NCI-H146 (cell line): ENCODE results near the gene GPD2.

Source experiments
- DNase-seq: peaks from one replicate; lab custom pipeline; 2025; lab: John Stamatoyannopoulos, UW

GPD2 gene

GRCh38 chr2:156436497-156437085 lies 412 bp downstream of the GPD2 start:
- no peak for DNase-seq

- DNase-seq = no peak
Measured at GRCh38 chr2:156437272-156437930, 1.2 kb downstream of the GPD2 start.

DNA sequence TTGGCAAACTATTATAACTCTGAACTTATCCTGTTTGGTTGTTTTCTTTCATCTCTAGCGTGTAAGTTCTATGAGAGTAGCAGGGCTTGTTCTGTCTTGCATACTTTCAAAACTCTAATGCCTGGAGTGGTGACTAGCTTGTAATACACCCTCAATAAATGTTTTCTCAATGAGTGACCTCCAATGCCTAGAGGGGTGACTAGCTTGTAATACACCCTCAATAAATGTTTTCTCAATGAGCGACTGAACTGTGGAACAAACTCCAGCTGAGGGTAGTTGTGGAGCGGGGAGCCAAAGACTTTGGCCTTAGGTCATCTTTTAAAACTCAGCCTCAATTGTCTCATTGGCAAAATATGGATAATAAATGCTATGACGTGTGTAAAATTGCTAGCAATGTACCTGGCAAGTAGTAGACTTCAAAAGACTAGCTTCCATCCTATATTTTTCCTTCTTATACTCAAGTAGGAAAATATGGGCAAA lies 1.8 kb downstream of the GPD2 start:
- no peak for DNase-seq

- no peak for DNase-seq
Measured at GRCh38 chr2:156443089-156443488, 6.9 kb downstream of the GPD2 start.

DNA sequence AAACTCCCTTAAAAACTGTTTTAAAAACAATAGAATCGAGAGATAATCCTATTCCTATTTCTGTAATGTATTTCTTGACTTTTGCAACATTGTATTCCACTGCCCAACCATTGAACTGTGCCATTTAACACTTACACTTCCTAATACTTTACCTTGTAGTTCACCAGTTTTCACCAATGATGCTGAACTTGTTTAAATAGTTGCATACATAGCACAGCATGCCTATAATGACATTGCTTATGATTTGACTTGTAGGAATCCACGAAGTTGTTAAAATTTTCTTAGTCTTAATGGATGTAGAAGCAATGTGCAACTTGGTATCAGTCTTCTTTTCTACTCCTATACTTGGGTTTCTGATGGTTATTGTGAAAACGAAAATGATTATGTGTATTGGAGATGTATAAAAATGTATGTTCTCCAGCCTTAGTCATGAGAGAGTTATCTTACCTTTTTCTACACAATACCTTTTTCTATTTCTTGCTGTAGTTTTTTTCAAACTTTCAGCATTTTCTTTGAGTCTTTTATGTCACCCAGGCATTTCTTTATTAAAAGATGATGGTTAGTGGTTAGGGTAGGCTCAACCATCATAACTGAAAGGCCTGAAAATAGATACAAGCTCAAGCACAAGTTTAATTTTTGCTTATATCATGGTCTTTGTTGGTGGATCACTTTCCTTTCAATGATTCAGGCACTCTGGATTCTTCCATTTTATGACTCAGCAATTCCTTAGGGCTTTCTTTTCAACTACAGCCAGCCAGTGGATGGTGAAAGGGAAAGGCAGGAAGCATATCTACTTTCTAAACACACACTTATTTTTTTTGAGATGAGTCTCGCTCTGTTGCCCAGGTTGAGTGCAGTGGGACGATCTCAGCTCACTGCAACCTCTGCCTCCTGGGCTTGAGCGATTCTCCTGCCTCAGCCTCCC lies 9.4 kb downstream of the GPD2 start:
- no peak for DNase-seq

DNA sequence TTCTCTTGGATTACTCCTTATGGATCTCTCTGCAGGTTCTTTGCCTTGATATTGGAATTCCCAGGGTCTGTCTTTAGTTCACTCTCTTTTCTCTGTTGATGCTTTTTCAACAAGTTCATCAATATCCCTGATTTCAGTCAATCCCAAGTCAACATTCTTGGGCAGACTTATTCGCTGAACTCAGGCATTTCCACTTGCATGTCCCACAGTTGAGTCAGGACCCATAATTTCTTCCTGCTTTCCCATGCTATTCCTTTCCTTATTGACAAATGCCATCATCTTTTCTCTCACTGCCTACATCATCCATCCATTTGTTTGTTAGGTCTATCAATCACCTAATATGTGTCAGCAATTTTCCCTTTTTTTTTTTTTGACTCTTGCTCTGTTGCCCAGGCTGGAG lies 11.6 kb downstream of the GPD2 start:
- no peak for DNase-seq

GRCh38 chr2:156448766-156449165 lies 12.6 kb downstream of the GPD2 start:
- no peak for DNase-seq

DNA sequence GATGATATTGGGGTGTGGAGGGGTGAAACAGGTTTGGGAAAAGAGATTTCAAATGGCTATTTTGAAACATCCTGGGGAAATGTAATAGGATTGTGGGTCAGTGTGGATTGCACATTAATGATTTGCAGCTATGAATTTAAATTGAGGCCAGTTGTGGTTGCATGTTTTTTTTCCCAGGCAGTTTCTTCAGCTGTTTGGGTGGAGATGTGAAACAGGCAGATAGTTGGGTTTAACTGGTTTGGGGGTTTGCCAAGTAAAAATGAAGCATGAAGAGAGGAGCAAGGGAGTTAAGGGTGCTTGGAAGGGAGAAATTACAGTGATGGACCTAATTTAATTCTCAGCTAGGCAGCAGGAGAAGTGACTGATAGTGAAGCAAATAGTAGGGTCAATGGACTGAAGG lies 16.8 kb downstream of the GPD2 start:
- DNase-seq = no peak

DNA sequence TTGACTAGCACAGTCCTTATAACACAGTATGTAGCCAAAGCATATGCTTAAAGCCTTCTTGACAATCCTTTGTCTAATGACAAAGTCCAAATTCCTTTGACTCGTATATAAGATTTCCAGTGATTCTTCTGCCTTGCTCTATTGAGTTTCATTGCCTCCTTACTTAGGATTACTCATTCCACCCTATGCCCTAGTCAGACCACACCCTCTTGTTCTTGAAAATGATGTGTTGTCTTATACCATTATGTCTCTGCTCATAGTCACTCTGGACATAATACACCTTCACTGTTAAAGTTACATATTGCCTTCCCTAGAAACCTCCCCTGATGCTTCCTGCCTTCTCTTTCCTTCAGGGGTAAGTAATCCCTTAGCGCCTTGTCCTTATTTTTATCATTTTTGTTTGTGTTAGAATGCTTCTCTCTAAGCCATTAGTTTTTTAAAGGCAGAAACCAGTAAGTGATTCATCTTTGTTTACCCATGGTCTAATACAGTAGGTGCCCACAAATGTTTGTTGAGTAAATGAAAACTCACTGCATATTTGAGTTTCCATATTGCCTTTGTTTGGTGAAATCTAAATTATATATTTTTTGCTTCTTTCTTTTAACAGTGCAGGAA lies 19.3 kb downstream of the GPD2 start:
- DNase-seq = no peak

- DNase-seq = no peak
Measured at GRCh38 chr2:156456616-156457015, 20.4 kb downstream of the GPD2 start.

- no peak for DNase-seq
Measured at GRCh38 chr2:156457523-156458517, 21.6 kb downstream of the GPD2 start.

DNA sequence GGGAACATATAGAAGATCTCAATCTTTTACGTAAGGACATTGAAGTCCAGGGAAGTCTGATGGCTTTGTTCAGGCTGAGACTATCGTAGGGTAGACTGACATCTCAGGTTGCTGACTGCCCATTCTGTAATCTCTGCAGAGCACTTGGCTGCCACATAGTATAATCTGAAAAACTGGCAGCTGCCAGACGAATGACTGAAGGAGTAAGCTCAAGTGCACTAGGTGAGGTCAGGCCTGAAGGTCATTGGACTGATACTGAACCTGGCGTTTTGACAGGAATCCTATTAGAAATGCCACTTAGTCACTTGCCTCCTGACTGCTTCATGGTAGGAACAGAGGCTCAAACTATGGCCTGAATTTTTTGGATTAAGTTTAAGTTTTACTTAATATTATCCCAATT lies 23.5 kb downstream of the GPD2 start:
- no peak for DNase-seq

GRCh38 chr2:156464106-156464505 lies 27.9 kb downstream of the GPD2 start:
- no peak for DNase-seq

GRCh38 chr2:156465573-156465972 lies 29.4 kb downstream of the GPD2 start:
- DNase-seq = no peak

DNA sequence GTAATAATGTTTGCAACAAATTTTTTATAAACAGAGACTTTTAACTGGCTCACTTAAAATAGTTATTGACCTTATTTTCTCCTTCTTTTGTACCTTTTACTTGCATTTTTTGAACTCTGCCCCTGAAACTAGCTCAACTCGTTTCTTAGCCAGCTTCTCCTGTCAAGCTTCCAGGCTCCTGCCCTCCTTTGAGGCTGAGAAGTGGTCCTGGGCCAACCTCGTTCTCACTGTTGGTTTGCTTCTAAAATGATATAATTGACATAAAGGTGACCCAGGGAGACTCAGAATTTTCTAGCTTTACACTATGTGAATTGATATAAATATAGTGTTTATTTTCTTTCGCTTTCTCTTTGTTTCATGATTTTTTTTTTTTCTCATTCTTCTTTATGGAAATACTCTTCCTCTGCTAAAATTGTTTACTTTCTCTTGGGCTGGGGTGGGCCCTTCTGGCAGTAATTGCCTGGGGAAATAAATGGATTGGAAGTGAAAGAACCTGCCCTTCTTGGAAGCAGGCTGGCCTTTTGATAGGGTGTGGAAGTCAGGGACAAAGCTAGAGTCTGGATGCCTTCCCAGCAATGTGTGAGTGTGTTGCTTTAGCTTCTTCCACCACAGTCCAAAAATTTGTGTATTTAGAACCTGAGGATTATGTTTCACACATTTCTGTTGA lies 30.7 kb downstream of the GPD2 start:
- DNase-seq = peak; percentile 13

DNA sequence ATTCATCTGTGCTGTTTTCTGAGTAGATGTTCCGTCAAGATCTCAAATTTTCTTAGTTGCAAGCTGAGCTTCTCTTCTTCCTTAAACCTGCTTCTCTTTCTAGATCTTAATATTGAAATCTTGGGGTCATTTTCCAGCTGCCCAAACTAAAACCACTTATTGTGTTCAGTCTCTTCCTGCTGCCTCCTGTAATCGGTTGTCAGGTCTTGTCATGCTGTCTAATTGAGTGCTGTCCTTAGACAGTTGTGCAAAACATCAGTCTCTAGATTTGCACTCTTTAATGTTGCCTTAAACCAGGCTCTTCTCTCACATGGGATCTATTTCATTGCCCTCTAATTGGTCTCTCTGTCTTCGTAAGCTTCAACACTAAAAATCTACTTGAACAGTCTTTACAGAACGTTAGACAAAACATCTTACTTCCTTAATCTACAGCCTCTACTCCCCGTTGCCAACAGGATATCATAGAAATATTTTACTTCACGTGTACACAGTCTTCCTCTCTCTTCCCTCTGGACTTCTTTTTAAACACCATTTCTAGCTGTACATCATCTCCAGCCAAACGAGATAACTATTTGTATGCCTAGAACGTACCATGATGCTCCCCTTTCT lies 34.9 kb downstream of the GPD2 start:
- no peak for DNase-seq

GRCh38 chr2:156471762-156472161 lies 35.6 kb downstream of the GPD2 start:
- DNase-seq = no peak

DNA sequence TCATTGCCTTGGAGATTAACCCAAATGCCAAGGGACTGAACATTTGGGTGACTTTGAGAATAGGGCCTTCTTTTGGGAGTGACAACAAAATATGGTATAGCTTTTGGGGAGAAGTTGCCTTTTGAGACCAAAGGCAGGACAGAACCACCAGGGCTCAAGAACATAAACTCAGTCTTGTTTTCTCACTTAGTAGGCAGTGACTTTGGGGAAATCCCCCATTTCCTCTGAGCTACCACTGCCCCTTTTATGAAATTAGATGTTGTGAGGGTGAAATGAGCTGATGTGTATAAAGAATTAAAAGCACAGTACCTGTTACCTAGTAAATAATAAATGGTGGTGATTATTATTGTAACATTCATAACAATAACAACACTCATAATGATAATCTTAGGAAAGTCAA lies 36.5 kb downstream of the GPD2 start:
- DNase-seq = no peak

- no peak for DNase-seq
Measured at GRCh38 chr2:156473445-156473844, 37.3 kb downstream of the GPD2 start.

GRCh38 chr2:156474401-156474800 lies 38.2 kb downstream of the GPD2 start:
- DNase-seq = no peak
